Activated CD8-positive, alpha-beta T cell treated with anti-CD3 and anti-CD28 coated beads, Interleukin-2, amount 10 ng/mL, durations not matched to agents 7 days and 5 days (primary cell): ENCODE measurements around the gene PAFAH2. TPM values are rescaled to one million over a fixed set of nuclear protein-coding genes. Genes with fewer than 3 reads are reported as not detected.

Source experiments
- ATAC-seq: fragments of 150-1000 bp; cut with Tn5 transposase; one replicate; pipeline ENCODE4 v1.10.0; 2021; ENCODE audit warnings: moderate library complexity
- CTCF ChIA-PET: fragments of 350-600 bp; sonication (Branson Sonifier 250); formaldehyde crosslinking; loops from one replicate; lab custom pipeline; 2021; ENCODE audit warnings: antibody characterized with exemption; lab: Charles Lee
- POLR2A ChIA-PET: fragments of 350-600 bp; sonication (Branson Sonifier 250); formaldehyde crosslinking; loops from one replicate; lab custom pipeline; 2021; ENCODE audit warnings: antibody characterized with exemption; lab: Charles Lee
- DNase-seq: peaks from one replicate; pipeline ENCODE4 v3.0.0-alpha.2; 2020
- H3K27ac Mint-ChIP-seq: one replicate; pipeline ENCODE4 v1.8.0; 2021; ENCODE audit warnings: mild to moderate bottlenecking, mixed read lengths
- H3K27me3 Mint-ChIP-seq: one replicate; pipeline ENCODE4 v1.8.0; 2021; ENCODE audit warnings: low read depth, mixed read lengths
- H3K36me3 Mint-ChIP-seq: one replicate; pipeline ENCODE4 v1.8.0; 2021; ENCODE audit warnings: low read depth, mixed read lengths
- H3K4me1 Mint-ChIP-seq: one replicate; pipeline ENCODE4 v1.8.0; 2021; ENCODE audit warnings: low read depth, mixed read lengths
- H3K4me3 Mint-ChIP-seq: one replicate; pipeline ENCODE4 v1.8.0; 2021; ENCODE audit warnings: mild to moderate bottlenecking, mixed read lengths
- H3K9me3 Mint-ChIP-seq: one replicate; pipeline ENCODE4 v1.8.0; 2022; ENCODE audit warnings: mixed read lengths; ENCODE audit not compliant: insufficient read depth
- total RNA-seq, 2 experiments: library from RNA; stranded (reverse); gene quantifications; one replicate each; pipeline ENCODE4 v1.2.3, GENCODE V29; 2021

The PAFAH2 gene
- total RNA-seq, 2 experiments from 2014 or later: 9.1 to 10.9 TPM

- Mint-ChIP-seq H3K36me3 (peaks cover 69% of the 10 kb centered on the region), H3K9me3 (no peaks in the 10 kb centered on the region), H3K4me1 (peaks cover 19% of the 10 kb centered on the region), H3K4me3 (peak overlapping the region; percentile 16), H3K27me3 (no peaks in the 10 kb centered on the region), H3K27ac (peak overlapping the region; percentile 80)
- ChIA-PET POLR2A (interaction anchor here (1.0 to 2.4 kb wide), 7 partner anchors 9 to 77 kb away, joined by 3 to 14 read pairs (median 5); partner anchors contain the start of gene PAFAH2), CTCF (interaction anchor here (0.9 to 2.9 kb wide), 8 partner anchors 8 to 76 kb away, joined by 3 to 26 read pairs (median 4); partner anchors contain the start of gene PAFAH2)
- DNase-seq: no peak
- ATAC-seq: peak; percentile 18
These were observed 26.1 kb downstream of the PAFAH2 start for GRCh38 chr1:25971811-25972180.

- H3K4me3 Mint-ChIP-seq: peak overlapping the region; percentile 16
- H3K4me1 Mint-ChIP-seq: peaks cover 19% of the 10 kb centered on the region
- H3K27me3 Mint-ChIP-seq: no peaks in the 10 kb centered on the region
- H3K27ac Mint-ChIP-seq: peak overlapping the region; percentile 80
- ChIA-PET CTCF (interaction anchor here (0.6 to 2.9 kb wide), 10 partner anchors 8 to 152 kb away, joined by 3 to 26 read pairs (median 4); partner anchors contain the start of gene PAFAH2), POLR2A (interaction anchor here (1.0 to 2.4 kb wide), 7 partner anchors 9 to 76 kb away, joined by 3 to 14 read pairs (median 5); partner anchors contain the start of gene PAFAH2)
- peak; percentile 82 for ATAC-seq
- peaks cover 68% of the 10 kb centered on the region for H3K36me3 Mint-ChIP-seq
- peak; percentile 26 for DNase-seq
- no peaks in the 10 kb centered on the region for H3K9me3 Mint-ChIP-seq
These were observed 26.6 kb downstream of the PAFAH2 start for GRCh38 chr1:25971066-25971810.

- no peak overlapping the region for H3K27ac Mint-ChIP-seq
- POLR2A ChIA-PET: interaction anchor here (1.3 kb wide), 1 partner anchor 31 kb away, joined by 3 read pairs; the partner anchor contains the start of gene PAFAH2
- CTCF ChIA-PET: interaction anchor here (0.5 kb wide), 1 partner anchor 10 kb away, joined by 3 read pairs; no protein-coding TSS in a partner anchor
- ATAC-seq (no peak), DNase-seq (no peak)
- H3K27me3 Mint-ChIP-seq: no peaks in the 10 kb centered on the region
- peaks cover 17% of the 10 kb centered on the region for H3K4me1 Mint-ChIP-seq
- no peak overlapping the region for H3K4me3 Mint-ChIP-seq
- no peaks in the 10 kb centered on the region for H3K9me3 Mint-ChIP-seq
- peaks cover 54% of the 10 kb centered on the region for H3K36me3 Mint-ChIP-seq
These were observed 30.6 kb downstream of the PAFAH2 start for GRCh38 chr1:25967308-25967707.

- DNase-seq: no peak
- Mint-ChIP-seq H3K27me3 (no peaks in the 10 kb centered on the region), H3K9me3 (peaks cover 5% of the 10 kb centered on the region), H3K27ac (no peak overlapping the region), H3K4me1 (no peaks in the 10 kb centered on the region), H3K4me3 (no peak overlapping the region), H3K36me3 (peaks cover 51% of the 10 kb centered on the region)
- ChIA-PET POLR2A (interaction anchor here (0.6 kb wide), 1 partner anchor 20 kb away, joined by 5 read pairs; no protein-coding TSS in a partner anchor), CTCF (interaction anchor here (0.7 kb wide), 1 partner anchor 54 kb away, joined by 4 read pairs; no protein-coding TSS in a partner anchor)
- no peak for ATAC-seq
These were observed 38.3 kb downstream of the PAFAH2 start for GRCh38 chr1:25959611-25960010.

- no peak for ATAC-seq
- Mint-ChIP-seq H3K27me3 (peaks cover 2% of the 10 kb centered on the region), H3K4me3 (no peak overlapping the region), H3K9me3 (peaks cover 5% of the 10 kb centered on the region), H3K4me1 (peaks cover 6% of the 10 kb centered on the region), H3K36me3 (peaks cover 45% of the 10 kb centered on the region), H3K27ac (no peak overlapping the region)
- no peak for DNase-seq
- ChIA-PET CTCF (interaction anchor here (1.3 kb wide), 1 partner anchor 39 kb away, joined by 4 read pairs; the partner anchor contains the start of gene PAFAH2), POLR2A (interaction anchor here (1.4 kb wide), 1 partner anchor 10 kb away, joined by 3 read pairs; no protein-coding TSS in a partner anchor)
These were observed 39.4 kb downstream of the PAFAH2 start for GRCh38 chr1:25958465-25958864.

GRCh38 chr1:25955553-25955952, 42.3 kb downstream of the PAFAH2 start:
- H3K27ac Mint-ChIP-seq: no peak overlapping the region
- peaks cover 30% of the 10 kb centered on the region for H3K36me3 Mint-ChIP-seq
- ATAC-seq (no peak), DNase-seq (no peak)
- ChIA-PET POLR2A (no interaction called here), CTCF (interaction anchor here (0.8 to 1.7 kb wide), 6 partner anchors 9 to 61 kb away, joined by 3 to 5 read pairs (median 3); partner anchors contain the start of gene PAFAH2)
- peaks cover 2% of the 10 kb centered on the region for H3K27me3 Mint-ChIP-seq
- H3K4me3 Mint-ChIP-seq: no peak overlapping the region
- H3K9me3 Mint-ChIP-seq: peaks cover 5% of the 10 kb centered on the region
- H3K4me1 Mint-ChIP-seq: peaks cover 6% of the 10 kb centered on the region

GRCh38 chr1:25954282-25954938, 43.5 kb downstream of the PAFAH2 start:
- Mint-ChIP-seq H3K4me1 (peaks cover 6% of the 10 kb centered on the region), H3K4me3 (no peak overlapping the region), H3K9me3 (peaks cover 5% of the 10 kb centered on the region), H3K27me3 (peaks cover 2% of the 10 kb centered on the region), H3K27ac (no peak overlapping the region), H3K36me3 (peaks cover 19% of the 10 kb centered on the region)
- no peak for DNase-seq
- CTCF ChIA-PET: interaction anchor here (1.0 to 1.7 kb wide), 4 partner anchors 43 to 60 kb away, joined by 3 to 5 read pairs (median 4); partner anchors contain the start of gene PAFAH2
- ATAC-seq: no peak
- POLR2A ChIA-PET: no interaction called here

GRCh38 chr1:25952841-25953401, 44.9 kb downstream of the PAFAH2 start:
- ATAC-seq (no peak), DNase-seq (no peak)
- CTCF ChIA-PET: interaction anchor here (1.2 kb wide), 1 partner anchor 57 kb away, joined by 3 read pairs; no protein-coding TSS in a partner anchor
- peaks cover 7% of the 10 kb centered on the region for H3K36me3 Mint-ChIP-seq
- no peak overlapping the region for H3K27ac Mint-ChIP-seq
- H3K9me3 Mint-ChIP-seq: no peaks in the 10 kb centered on the region
- H3K4me1 Mint-ChIP-seq: peaks cover 6% of the 10 kb centered on the region
- peaks cover 2% of the 10 kb centered on the region for H3K27me3 Mint-ChIP-seq
- no peak overlapping the region for H3K4me3 Mint-ChIP-seq
- POLR2A ChIA-PET: no interaction called here

GRCh38 chr1:25948641-25949040, 49.2 kb downstream of the PAFAH2 start:
- no peak overlapping the region for H3K4me3 Mint-ChIP-seq
- CTCF ChIA-PET: no interaction called here
- DNase-seq (no peak), ATAC-seq (no peak)
- H3K4me1 Mint-ChIP-seq: peaks cover 1% of the 10 kb centered on the region
- H3K9me3 Mint-ChIP-seq: peaks cover 2% of the 10 kb centered on the region
- peaks cover under 1% of the 10 kb centered on the region for H3K27me3 Mint-ChIP-seq
- H3K36me3 Mint-ChIP-seq: no peaks in the 10 kb centered on the region
- H3K27ac Mint-ChIP-seq: no peak overlapping the region
- POLR2A ChIA-PET: interaction anchor here (0.6 kb wide), 1 partner anchor 36 kb away, joined by 3 read pairs; no protein-coding TSS in a partner anchor

GRCh38 chr1:25947027-25947426, 50.8 kb downstream of the PAFAH2 start:
- no peak for ATAC-seq
- no peak overlapping the region for H3K27ac Mint-ChIP-seq
- H3K36me3 Mint-ChIP-seq: no peaks in the 10 kb centered on the region
- CTCF ChIA-PET: interaction anchor here (0.7 kb wide), 1 partner anchor 24 kb away, joined by 3 read pairs; no protein-coding TSS in a partner anchor
- H3K4me1 Mint-ChIP-seq: no peaks in the 10 kb centered on the region
- POLR2A ChIA-PET: no interaction called here
- DNase-seq: no peak
- H3K27me3 Mint-ChIP-seq: no peaks in the 10 kb centered on the region
- peaks cover 3% of the 10 kb centered on the region for H3K9me3 Mint-ChIP-seq
- no peak overlapping the region for H3K4me3 Mint-ChIP-seq

- no peak overlapping the region for H3K27ac Mint-ChIP-seq
- no peak for ATAC-seq
- no peaks in the 10 kb centered on the region for H3K27me3 Mint-ChIP-seq
- no peaks in the 10 kb centered on the region for H3K4me1 Mint-ChIP-seq
- no peaks in the 10 kb centered on the region for H3K36me3 Mint-ChIP-seq
- ChIA-PET CTCF (no interaction called here), POLR2A (no interaction called here)
- no peak overlapping the region for H3K4me3 Mint-ChIP-seq
- no peak for DNase-seq
- H3K9me3 Mint-ChIP-seq: peaks cover 3% of the 10 kb centered on the region
These were observed 52.1 kb downstream of the PAFAH2 start for GRCh38 chr1:25945761-25946160.
